Measurements from ENCODE around the gene KNDC1. TPM values are rescaled to one million over a fixed set of nuclear protein-coding genes. Genes with fewer than 3 reads are reported as not detected.
A peak's percentile ranks its signal among the peaks of the same experiment; 100 is the strongest.

Gene KNDC1
- total and polyA plus RNA-seq, 3 donors from 2014 or later, result 4.2 to 19.8 (median 13.3) TPM

DNA sequence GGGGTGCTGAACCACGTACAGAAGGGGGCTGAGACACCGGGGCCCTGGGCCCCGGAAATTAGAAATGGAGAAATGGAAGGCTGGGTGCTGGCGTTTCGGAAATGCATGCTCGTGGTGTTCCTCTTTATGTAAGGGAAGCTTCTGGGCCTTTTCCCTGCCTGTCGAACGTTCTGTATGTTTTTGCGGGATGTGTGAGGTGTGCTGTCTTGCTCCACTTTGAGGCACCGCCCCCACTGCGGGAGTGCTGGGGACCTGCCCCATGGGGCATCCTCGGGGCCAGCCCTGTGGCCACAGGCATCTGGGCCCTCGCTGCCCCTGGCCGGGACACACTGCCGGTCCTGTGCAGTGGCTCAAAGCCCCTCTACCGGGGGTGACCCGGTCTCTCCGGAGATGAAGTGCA is 75.9 kb downstream of the KNDC1 start:
- peaks cover 6% of the 10 kb centered on the region for H3K4me1 ChIP-seq
- WGBS, 2 donors, result 19 to 22% methylated on average over 4 to 17 of the region's 18 CpGs

DNA sequence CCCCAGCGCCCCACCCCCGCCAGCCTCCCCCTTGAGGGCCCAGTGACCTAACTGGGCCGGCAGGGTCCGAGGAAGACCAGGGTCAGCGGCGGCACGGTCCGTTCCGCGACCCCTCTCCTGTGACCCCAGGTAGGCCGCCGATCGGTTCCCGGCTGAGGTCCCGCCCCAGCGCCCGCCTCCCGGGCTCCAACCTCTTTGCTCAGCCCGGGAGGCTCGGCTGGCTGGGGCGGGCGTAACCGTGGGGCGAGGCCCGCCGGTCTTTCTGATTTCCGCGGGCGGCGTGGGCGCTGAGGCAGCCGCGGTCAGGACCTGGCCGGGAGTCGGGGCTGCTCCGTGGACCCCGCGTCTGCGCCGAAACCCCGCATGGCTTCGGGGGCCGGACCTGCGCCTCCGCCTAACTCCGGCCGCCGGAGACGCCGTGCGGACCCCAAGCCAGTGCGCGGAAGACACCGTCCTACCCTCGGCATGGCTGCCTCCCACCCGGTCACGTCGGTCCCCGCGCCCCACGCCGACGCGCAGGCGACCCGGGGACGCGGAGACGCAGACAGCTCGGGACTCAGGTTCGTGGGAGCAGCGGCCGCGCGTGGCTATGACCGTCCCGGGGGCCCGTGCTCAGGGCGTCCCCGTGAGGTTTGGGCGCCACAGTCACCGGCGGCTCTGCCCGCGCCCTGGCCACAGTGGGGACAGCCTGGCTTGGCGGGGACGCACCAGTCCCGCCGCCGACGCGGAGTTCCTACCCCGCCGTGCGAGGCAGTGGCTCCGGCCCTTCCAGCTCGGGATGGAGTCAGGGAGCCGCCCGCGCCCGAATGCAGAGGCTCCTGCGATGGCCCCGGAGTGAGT is 76.6 kb downstream of the KNDC1 start:
- H3K36me3 ChIP-seq (ENCODE audit: low read depth, missing control alignments), result no peaks in the 10 kb centered on the region
- WGBS, 2 donors, result 1% methylated on average over 19 of the region's 103 CpGs; no CpG with 5 or more reads in 1 of the 2 donors
- H3K27me3 ChIP-seq, result no peaks in the 10 kb centered on the region
- no peak for DNase-seq
- intact Hi-C loops (cut with DNase I; ENCODE audit: low total_unique reads), result no loop called here
- TF ChIP-seq, protein P1, sequence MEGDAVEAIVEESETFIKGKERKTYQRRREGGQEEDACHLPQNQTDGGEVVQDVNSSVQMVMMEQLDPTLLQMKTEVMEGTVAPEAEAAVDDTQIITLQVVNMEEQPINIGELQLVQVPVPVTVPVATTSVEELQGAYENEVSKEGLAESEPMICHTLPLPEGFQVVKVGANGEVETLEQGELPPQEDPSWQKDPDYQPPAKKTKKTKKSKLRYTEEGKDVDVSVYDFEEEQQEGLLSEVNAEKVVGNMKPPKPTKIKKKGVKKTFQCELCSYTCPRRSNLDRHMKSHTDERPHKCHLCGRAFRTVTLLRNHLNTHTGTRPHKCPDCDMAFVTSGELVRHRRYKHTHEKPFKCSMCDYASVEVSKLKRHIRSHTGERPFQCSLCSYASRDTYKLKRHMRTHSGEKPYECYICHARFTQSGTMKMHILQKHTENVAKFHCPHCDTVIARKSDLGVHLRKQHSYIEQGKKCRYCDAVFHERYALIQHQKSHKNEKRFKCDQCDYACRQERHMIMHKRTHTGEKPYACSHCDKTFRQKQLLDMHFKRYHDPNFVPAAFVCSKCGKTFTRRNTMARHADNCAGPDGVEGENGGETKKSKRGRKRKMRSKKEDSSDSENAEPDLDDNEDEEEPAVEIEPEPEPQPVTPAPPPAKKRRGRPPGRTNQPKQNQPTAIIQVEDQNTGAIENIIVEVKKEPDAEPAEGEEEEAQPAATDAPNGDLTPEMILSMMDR (IDR thresholded peaks at IDR 0.05), result no peak
- TF ChIP-seq POLR2A (IDR thresholded peaks at IDR 0.05), result no peak
- peaks cover 6% of the 10 kb centered on the region for H3K4me1 ChIP-seq
- peak overlapping the region in 1 of 2 donors; percentile 0 for H3K27ac ChIP-seq
- no peaks in the 10 kb centered on the region for H3K9me3 ChIP-seq
- H3K4me3 ChIP-seq, result peak overlapping the region; percentile 26 to 49

More for the DNA sequence above, 75.9 kb downstream of the KNDC1 start:
- intact Hi-C loops (cut with DNase I; ENCODE audit: low total_unique reads), result no loop called here
- Histone ChIP-seq H3K9me3 (no peaks in the 10 kb centered on the region), H3K27ac (peak overlapping the region in 1 of 2 donors; percentile 0), H3K4me3 (peak overlapping the region; percentile 26 to 49), H3K36me3 (ENCODE audit: low read depth, missing control alignments) (no peaks in the 10 kb centered on the region), H3K27me3 (no peaks in the 10 kb centered on the region)
- DNase-seq, result no peak
- TF ChIP-seq POLR2A (IDR thresholded peaks at IDR 0.05), result no peak
- TF ChIP-seq, protein P1 (IDR thresholded peaks at IDR 0.05), result no peak

DNA sequence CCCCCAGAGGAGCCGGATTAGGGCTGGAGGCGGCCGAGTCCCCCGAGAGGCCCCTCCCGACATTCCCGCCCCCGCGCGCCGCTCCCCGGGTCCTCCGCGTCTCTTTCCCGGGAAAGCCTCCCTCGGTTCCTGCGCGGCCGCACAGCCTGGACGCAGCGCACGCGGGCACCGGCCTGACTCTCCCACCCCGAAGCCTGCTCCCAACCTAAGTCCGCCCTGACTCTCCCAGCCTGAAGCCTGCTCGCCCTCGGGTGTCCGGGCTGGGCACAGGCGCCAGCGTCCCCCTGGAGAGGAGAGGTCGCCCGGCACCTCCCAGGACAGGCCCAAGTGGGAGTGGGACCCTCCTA is 77.2 kb downstream of the KNDC1 start:
- H3K4me3 ChIP-seq, result peak overlapping the region in 1 of 2 donors; percentile 49
- H3K27me3 ChIP-seq, result no peaks in the 10 kb centered on the region
- H3K27ac ChIP-seq, result no peak overlapping the region
- no peak for DNase-seq
- 0 to 3% methylated on average over 1 to 27 of the region's 32 CpGs for whole genome bisulfite sequencing, 2 donors
- H3K4me1 ChIP-seq, result peaks cover 6% of the 10 kb centered on the region
- intact Hi-C loops (cut with DNase I; ENCODE audit: low total_unique reads), result no loop called here
- H3K9me3 ChIP-seq, result no peaks in the 10 kb centered on the region
- TF ChIP-seq, protein P1 (IDR thresholded peaks at IDR 0.05), result no peak
- no peak for TF ChIP-seq POLR2A (IDR thresholded peaks at IDR 0.05)
- H3K36me3 ChIP-seq (ENCODE audit: low read depth, missing control alignments), result no peaks in the 10 kb centered on the region

DNA sequence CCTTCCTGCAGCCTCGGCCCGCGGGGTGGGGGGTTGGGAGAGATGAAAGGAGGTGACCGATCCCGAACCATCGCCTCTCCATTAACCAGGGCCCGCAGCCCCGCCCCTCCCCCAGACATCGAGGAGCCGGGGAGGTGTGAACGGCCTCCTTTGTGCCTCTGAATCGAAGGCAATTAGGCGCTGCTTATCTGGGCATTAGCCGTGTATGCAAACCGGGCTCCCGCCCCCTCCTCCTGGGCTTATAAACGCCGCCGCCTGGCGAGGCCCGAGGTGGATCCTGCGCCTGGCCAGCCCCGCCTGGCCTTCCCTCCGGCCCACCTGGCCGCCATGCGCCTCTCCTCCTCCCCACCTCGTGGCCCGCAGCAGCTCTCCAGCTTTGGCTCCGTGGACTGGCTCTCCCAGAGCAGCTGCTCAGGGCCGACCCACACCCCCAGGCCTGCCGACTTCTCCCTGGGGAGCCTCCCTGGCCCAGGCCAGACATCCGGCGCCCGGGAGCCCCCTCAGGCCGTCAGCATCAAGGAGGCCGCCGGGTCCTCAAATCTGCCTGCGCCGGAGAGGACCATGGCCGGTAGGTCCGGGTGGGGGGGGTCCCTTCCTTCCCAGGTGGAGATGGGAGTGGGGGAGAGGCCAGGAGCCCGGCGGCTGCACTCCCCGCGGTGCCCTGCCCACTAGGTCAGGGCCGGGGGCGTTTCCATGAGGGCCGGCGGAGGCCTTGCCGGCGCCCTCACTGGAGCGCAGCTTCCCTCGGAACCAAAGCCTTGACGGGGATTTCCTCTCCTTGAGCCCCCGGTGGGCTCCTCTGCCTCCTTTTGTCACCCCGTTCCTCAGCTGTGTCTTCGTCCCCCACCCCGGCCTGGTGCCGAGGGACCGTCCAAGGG is 77.8 kb downstream of the KNDC1 start, which contains the start of gene VENTX:
TSS of gene VENTX (plus strand) at position 268 of the 878 bp plus-strand sequence. CDS start at position 328, 60 bp downstream.
- WGBS, 2 donors, result 24 to 35% methylated on average over 2 to 60 of the region's 60 CpGs
- H3K4me3 ChIP-seq, result peak within 1 kb of the TSS; percentile 26 to 49
- TF ChIP-seq, protein P1 (IDR thresholded peaks at IDR 0.05), result no peak
- no peak for TF ChIP-seq POLR2A (IDR thresholded peaks at IDR 0.05)
- DNase-seq, result no peak
- peaks cover 6% of the 10 kb centered on the region for H3K4me1 ChIP-seq
- H3K27me3 ChIP-seq, result no peaks in the 10 kb centered on the region
- intact Hi-C loops (cut with DNase I; ENCODE audit: low total_unique reads), result no loop called here
- H3K27ac ChIP-seq, result peak within 1 kb of the TSS in 1 of 2 donors; percentile 0
- H3K36me3 ChIP-seq (ENCODE audit: low read depth, missing control alignments), result no peaks in the 10 kb centered on the region
- no peaks in the 10 kb centered on the region for H3K9me3 ChIP-seq
